ENCODE results near the gene MGAT4A.

MGAT4A gene

DNA sequence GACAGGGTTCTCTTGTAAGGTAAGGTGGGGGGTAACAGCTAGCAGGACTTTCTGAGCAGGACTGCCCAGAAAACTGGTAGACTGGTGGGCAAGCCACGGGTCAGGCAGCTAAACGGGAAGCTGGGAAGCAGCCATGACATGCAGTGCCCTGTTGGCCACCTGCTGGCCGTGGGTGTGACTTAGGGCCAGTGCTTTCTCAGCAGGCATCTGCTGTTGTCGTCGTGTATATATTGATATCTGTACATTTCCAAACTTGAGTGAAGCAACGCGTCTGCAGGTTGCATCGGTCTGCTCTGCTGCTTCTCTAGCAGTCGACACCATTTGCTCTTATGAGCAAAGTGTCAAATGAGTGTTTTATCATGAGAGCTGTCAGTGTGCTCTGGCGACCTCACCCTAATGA is 153.6 kb downstream of the MGAT4A start:
- DNase-seq (ENCODE audit: low read depth in 1 of 2, low spot score in 1 of 2), result no peak

- DNase-seq (ENCODE audit: low read depth in 1 of 2, low spot score in 1 of 2), result no peak
Observed at GRCh38 chr2:98576666-98577312, 154.1 kb downstream of the MGAT4A start.

- no peak for DNase-seq (ENCODE audit: low read depth in 1 of 2, low spot score in 1 of 2)
Observed at GRCh38 chr2:98573426-98573825, 157.5 kb downstream of the MGAT4A start.

DNA sequence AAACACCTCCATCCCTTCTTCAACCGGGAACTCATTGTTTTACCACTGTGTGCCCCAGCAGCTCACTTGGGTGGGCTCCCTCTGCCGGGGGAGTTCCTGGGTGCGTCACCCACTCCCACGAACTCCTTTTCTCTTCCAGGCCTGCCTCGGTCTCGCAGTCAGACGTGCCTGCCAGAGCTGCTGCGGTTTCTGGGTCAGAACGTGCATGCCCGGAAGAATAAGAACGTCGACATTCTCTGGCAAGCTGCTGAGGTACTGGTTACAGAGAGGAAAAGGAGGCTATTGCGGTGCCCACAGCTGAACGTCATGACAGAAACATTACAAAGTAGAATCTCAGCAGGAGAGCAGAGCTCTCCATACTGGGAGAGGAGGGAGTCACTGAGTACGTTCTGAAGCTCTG is 158.3 kb downstream of the MGAT4A start:
- no peak for DNase-seq (ENCODE audit: low read depth in 1 of 2, low spot score in 1 of 2)

DNA sequence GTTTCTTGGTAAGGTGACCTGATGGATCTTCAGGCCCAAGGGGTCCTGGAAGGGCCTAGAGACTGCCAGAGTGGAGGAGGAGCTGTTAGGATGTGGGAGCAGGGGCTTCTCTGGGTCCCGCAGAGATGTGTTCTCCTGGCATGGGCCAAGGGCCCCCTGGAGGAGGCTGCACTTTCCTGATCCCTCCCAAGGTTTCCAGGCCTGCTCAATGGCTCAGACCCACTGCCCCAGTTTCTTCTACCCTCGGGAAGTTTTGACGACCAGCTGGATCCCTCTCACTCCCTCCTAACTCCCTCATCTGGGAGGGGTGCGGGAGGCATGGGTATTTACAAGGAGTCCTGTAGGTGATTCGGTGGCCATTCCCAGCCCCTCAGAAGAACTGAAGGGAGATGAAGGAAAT is 158.7 kb downstream of the MGAT4A start:
- DNase-seq (ENCODE audit: low read depth in 1 of 2, low spot score in 1 of 2), result no peak

DNA sequence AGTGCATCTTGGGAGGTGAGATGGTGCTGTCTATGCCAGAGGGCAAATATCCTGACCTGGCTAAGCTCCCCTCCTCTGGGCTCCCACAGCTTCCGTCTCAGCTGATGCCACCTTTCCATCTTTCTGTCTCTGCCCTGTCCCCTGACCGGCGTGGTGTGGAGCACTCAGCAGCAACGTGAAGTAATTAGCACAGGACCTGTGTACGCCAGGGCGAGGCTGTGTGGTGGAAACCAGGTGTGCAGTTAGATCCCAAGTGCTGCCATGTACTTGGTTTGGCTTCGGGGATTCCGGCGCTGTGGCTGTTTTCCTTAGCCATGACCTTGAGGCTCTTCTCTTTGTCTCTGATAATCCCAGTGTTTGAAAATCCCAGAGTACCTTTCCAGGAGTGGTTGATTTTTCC is 159.1 kb downstream of the MGAT4A start:
- DNase-seq (ENCODE audit: low read depth in 1 of 2, low spot score in 1 of 2), result no peak

- no peak for DNase-seq (ENCODE audit: low read depth in 1 of 2, low spot score in 1 of 2)
Observed at GRCh38 chr2:98571121-98571701, 159.7 kb downstream of the MGAT4A start.

- DNase-seq (ENCODE audit: low read depth in 1 of 2, low spot score in 1 of 2), result no peak
Observed at GRCh38 chr2:98570356-98570755, 160.6 kb downstream of the MGAT4A start.

DNA sequence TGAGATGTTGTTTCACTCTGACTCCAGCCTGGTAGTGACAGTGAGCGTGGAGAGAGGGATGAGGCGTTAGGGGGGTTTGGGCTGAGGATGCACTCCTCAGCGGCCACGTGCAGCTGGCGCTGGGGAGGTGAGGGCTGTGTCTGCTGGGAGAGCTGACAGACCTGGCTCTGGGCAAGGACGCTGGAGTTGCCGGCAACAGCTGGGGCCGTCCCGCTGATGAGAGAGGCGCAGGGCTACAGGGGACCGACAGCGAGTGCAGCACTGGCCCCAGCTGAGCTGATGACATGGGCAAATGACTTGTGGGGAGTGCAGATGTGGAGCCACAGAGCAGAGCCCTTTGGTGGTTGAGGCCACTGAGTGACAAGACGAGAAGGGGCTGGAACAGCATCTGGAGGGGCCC is 161.0 kb downstream of the MGAT4A start:
- no peak for DNase-seq (ENCODE audit: low read depth in 1 of 2, low spot score in 1 of 2)

- DNase-seq (ENCODE audit: low read depth in 1 of 2, low spot score in 1 of 2), result peak; percentile 64 to 66
Observed at GRCh38 chr2:98569197-98569793, 161.6 kb downstream of the MGAT4A start.

All from activated CD4-positive, alpha-beta T cell treated with anti-CD3 and anti-CD28 coated beads, Interleukin-2, amount 50 U/mL, for 24 hours (primary cell).